Keratinocyte (primary cell): ENCODE data around the gene EXOC4.

Source experiments
- EZH2 ChIP-seq: IDR thresholded peaks from one replicate; pipeline ENCODE4 v1.6.1; 2012; ENCODE audit warnings: inconsistent platforms, mild to moderate bottlenecking, low read length, moderate library complexity
- TF ChIP-seq, protein P1 (sequence below), 3 experiments: IDR thresholded peaks in 1 of 3; conservative IDR thresholded peaks in 1 of 3; optimal IDR thresholded peaks in 1 of 3; 2 replicates in 2 of 3; 3 replicates in 1 of 3; pipeline versions ENCODE3 to v1.5.1; 2011; ENCODE audit warnings: low read length in 3 of 3, mild to moderate bottlenecking in 3 of 3, moderate library complexity in 2 of 3, control low read depth in 1 of 3, inconsistent platforms in 1 of 3; ENCODE audit not compliant: insufficient read depth in 2 of 3; ENCODE audit errors: extremely low read depth in 1 of 3

DNA sequence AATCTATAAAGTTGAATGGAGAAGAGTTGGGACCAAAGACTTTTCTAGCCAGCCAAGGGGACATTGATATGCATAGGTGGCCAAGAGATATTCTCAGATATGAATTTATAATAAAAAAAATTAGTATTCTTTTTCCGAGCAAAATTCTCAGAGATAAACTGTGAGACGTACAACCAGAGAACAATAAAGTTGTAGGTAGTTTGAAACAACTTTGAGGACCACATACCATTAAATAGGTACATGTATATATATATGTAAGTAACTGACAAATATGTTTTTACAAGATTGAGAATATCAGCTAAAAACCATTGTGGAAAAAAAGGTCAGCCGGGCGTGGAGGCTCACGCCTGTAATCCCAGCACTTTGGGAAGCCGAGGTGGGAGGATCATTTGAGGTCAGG, 56.5 kb downstream of the EXOC4 start:
- TF ChIP-seq, protein P1, sequence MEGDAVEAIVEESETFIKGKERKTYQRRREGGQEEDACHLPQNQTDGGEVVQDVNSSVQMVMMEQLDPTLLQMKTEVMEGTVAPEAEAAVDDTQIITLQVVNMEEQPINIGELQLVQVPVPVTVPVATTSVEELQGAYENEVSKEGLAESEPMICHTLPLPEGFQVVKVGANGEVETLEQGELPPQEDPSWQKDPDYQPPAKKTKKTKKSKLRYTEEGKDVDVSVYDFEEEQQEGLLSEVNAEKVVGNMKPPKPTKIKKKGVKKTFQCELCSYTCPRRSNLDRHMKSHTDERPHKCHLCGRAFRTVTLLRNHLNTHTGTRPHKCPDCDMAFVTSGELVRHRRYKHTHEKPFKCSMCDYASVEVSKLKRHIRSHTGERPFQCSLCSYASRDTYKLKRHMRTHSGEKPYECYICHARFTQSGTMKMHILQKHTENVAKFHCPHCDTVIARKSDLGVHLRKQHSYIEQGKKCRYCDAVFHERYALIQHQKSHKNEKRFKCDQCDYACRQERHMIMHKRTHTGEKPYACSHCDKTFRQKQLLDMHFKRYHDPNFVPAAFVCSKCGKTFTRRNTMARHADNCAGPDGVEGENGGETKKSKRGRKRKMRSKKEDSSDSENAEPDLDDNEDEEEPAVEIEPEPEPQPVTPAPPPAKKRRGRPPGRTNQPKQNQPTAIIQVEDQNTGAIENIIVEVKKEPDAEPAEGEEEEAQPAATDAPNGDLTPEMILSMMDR (optimal IDR thresholded peaks at IDR 0.05 in 1 of 3, IDR thresholded peaks at IDR 0.05 in 1 of 3, conservative IDR thresholded peaks at IDR 0.05 in 1 of 3; ENCODE audit: extremely low read depth in 1 of 3, insufficient read depth in 2 of 3, low read length in 3 of 3) = no peak
- TF ChIP-seq EZH2 = no peak
